Trophoblast cell (in vitro differentiated cells and primary cell): ENCODE measurements around the gene NEK1.

Experiments used
- DNase-seq, 2 donors: peaks; one replicate each; pipeline ENCODE4 v3.0.0-alpha.2; 2016
- H2AFZ ChIP-seq: 2 replicates; pipeline ENCODE4 v1.6.1; 2013; ENCODE audit warnings: low read length, moderate library complexity, mild to moderate bottlenecking; ENCODE audit not compliant: insufficient read depth, poor library complexity
- H2AK5ac ChIP-seq: 2 replicates; pipeline ENCODE4 v1.6.1; 2013; ENCODE audit warnings: mild to moderate bottlenecking, low read length
- H2BK120ac ChIP-seq: 2 replicates; pipeline ENCODE4 v1.6.1; 2013; ENCODE audit warnings: low read length, mild to moderate bottlenecking, moderate library complexity; ENCODE audit not compliant: insufficient read depth, poor library complexity
- H2BK12ac ChIP-seq: 2 replicates; pipeline ENCODE4 v1.6.1; 2013; ENCODE audit warnings: mild to moderate bottlenecking, low read length, moderate library complexity
- H2BK5ac ChIP-seq: 2 replicates; pipeline ENCODE4 v1.6.1; 2013; ENCODE audit warnings: low read length, low read depth, moderate library complexity, mild to moderate bottlenecking; ENCODE audit not compliant: poor library complexity
- H3K14ac ChIP-seq: 2 replicates; pipeline ENCODE4 v1.6.1; 2013; ENCODE audit warnings: mild to moderate bottlenecking, low read length
- H3K18ac ChIP-seq: 2 replicates; pipeline ENCODE4 v1.6.1; 2013; ENCODE audit warnings: mild to moderate bottlenecking, low read length
- H3K23ac ChIP-seq: 2 replicates; pipeline ENCODE4 v1.6.1; 2013; ENCODE audit warnings: low read length
- H3K27ac ChIP-seq: 2 replicates; pipeline ENCODE4 v1.5.1; 2013; ENCODE audit warnings: low read depth, mild to moderate bottlenecking, inconsistent platforms, low read length, moderate library complexity
- H3K27me3 ChIP-seq: 2 replicates; pipeline ENCODE4 v1.6.1; 2013; ENCODE audit warnings: inconsistent platforms, mild to moderate bottlenecking, low read length, moderate library complexity; ENCODE audit not compliant: insufficient read depth
- H3K36me3 ChIP-seq, 2 experiments: 1 replicate in 1 of 2; 2 replicates in 1 of 2; pipeline ENCODE4 v1.6.1; 2013; ENCODE audit warnings: low read length in 2 of 2, mild to moderate bottlenecking in 2 of 2, moderate library complexity in 1 of 2; ENCODE audit not compliant: insufficient read depth in 2 of 2, control insufficient read depth in 1 of 2
- H3K4ac ChIP-seq: 2 replicates; pipeline ENCODE4 v1.6.1; 2013; ENCODE audit warnings: low read depth, mild to moderate bottlenecking, low read length, moderate library complexity
- H3K4me1 ChIP-seq, 2 experiments: 1 replicate in 1 of 2; 2 replicates in 1 of 2; pipeline ENCODE4 v1.6.1; 2013; ENCODE audit warnings: low read length in 2 of 2, mild to moderate bottlenecking in 2 of 2, moderate library complexity in 1 of 2; ENCODE audit not compliant: insufficient read depth in 2 of 2, control insufficient read depth in 1 of 2
- H3K4me2 ChIP-seq: 2 replicates; pipeline ENCODE4 v1.6.1; 2013; ENCODE audit warnings: inconsistent platforms, mild to moderate bottlenecking, low read length, moderate library complexity
- H3K4me3 ChIP-seq: 2 replicates; pipeline ENCODE4 v1.5.1; 2013; ENCODE audit warnings: mild to moderate bottlenecking, low read depth, low read length, inconsistent platforms
- H3K79me1 ChIP-seq: one replicate; pipeline ENCODE4 v1.6.1; 2013; ENCODE audit warnings: low read length
- H3K79me2 ChIP-seq: 2 replicates; pipeline ENCODE4 v1.6.1; 2013; ENCODE audit warnings: low read length, mild to moderate bottlenecking; ENCODE audit not compliant: control insufficient read depth, insufficient read depth, poor library complexity
- H3K9ac ChIP-seq: 2 replicates; pipeline ENCODE4 v1.6.1; 2013; ENCODE audit warnings: mild to moderate bottlenecking, low read length
- H3K9me3 ChIP-seq: 2 replicates; pipeline ENCODE4 v1.6.1; 2013; ENCODE audit warnings: low read depth, mild to moderate bottlenecking, control low read depth, inconsistent platforms, low read length; ENCODE audit not compliant: insufficient read depth
- H4K12ac ChIP-seq: 2 replicates; pipeline ENCODE4 v1.6.1; 2013; ENCODE audit warnings: low read depth, mild to moderate bottlenecking, low read length, moderate library complexity
- H4K8ac ChIP-seq: 2 replicates; pipeline ENCODE4 v1.6.1; 2013; ENCODE audit warnings: low read depth, mild to moderate bottlenecking, low read length, moderate library complexity
- H4K91ac ChIP-seq: one replicate; pipeline ENCODE4 v1.6.1; 2013; ENCODE audit warnings: low read depth, mild to moderate bottlenecking, low read length, moderate library complexity
- WGBS: extraction: QIAGEN DNeasy Blood & Tissue Kit; methylation state at CpG from one replicate; pipeline ENCODE4 v1.1.7; 2013; ENCODE audit warnings: missing lambda C conversion rate; ENCODE audit not compliant: insufficient read length, insufficient coverage; ENCODE audit errors: extremely low coverage; 5-methylcytosine and 5-hydroxymethylcytosine counted together

NEK1 gene

GRCh38 chr4:169644802-169645201 lies 32.4 kb upstream of the NEK1 start:
- Histone ChIP-seq H2BK120ac (no peak overlapping the region), H4K91ac (no peak overlapping the region), H3K4ac (no peak overlapping the region), H3K4me3 (no peak overlapping the region), H2BK5ac (no peak overlapping the region), H3K4me2 (no peak overlapping the region), H3K14ac (no peak overlapping the region), H3K23ac (no peak overlapping the region), H2AK5ac (no peak overlapping the region), H2BK12ac (no peak overlapping the region), H3K9ac (no peak overlapping the region), H3K36me3 (peaks cover 3 to 7% of the 10 kb centered on the region in 2 experiments), H4K12ac (peak overlapping the region; percentile 43), H3K27ac (no peak overlapping the region), H3K79me1 (no peaks in the 10 kb centered on the region), H3K9me3 (no peaks in the 10 kb centered on the region), H3K79me2 (no peaks in the 10 kb centered on the region), H3K18ac (no peak overlapping the region), H4K8ac (no peak overlapping the region), H3K27me3 (no peaks in the 10 kb centered on the region), H2AFZ (no peak overlapping the region), H3K4me1 (no peaks in the 10 kb centered on the region)
- WGBS: no CpG with 5 or more reads among the region's 7 CpGs
- DNase-seq: no peak

GRCh38 chr4:169640261-169640870 lies 28.0 kb upstream of the NEK1 start:
- H3K4me2 ChIP-seq: no peak overlapping the region
- no peaks in the 10 kb centered on the region for H3K9me3 ChIP-seq
- H3K23ac ChIP-seq: no peak overlapping the region
- H2BK120ac ChIP-seq: no peak overlapping the region
- H2BK5ac ChIP-seq: no peak overlapping the region
- no peak overlapping the region for H3K4ac ChIP-seq
- H3K36me3 ChIP-seq: peaks cover 5 to 8% of the 10 kb centered on the region in 2 experiments
- H3K79me2 ChIP-seq: no peaks in the 10 kb centered on the region
- H4K12ac ChIP-seq: no peak overlapping the region
- no peak overlapping the region for H2BK12ac ChIP-seq
- H4K91ac ChIP-seq: no peak overlapping the region
- H3K27me3 ChIP-seq: no peaks in the 10 kb centered on the region
- no peak overlapping the region for H2AFZ ChIP-seq
- no peaks in the 10 kb centered on the region for H3K79me1 ChIP-seq
- H2AK5ac ChIP-seq: no peak overlapping the region
- no peak for DNase-seq
- no peak overlapping the region for H3K18ac ChIP-seq
- H3K4me1 ChIP-seq: no peaks in the 10 kb centered on the region
- H4K8ac ChIP-seq: no peak overlapping the region
- no peak overlapping the region for H3K4me3 ChIP-seq
- H3K14ac ChIP-seq: no peak overlapping the region
- H3K9ac ChIP-seq: no peak overlapping the region
- no peak overlapping the region for H3K27ac ChIP-seq

GRCh38 chr4:169634975-169635374 lies 22.6 kb upstream of the NEK1 start:
- no peaks in the 10 kb centered on the region for H3K27me3 ChIP-seq
- H3K36me3 ChIP-seq: peaks cover 2% of the 10 kb centered on the region in 2 experiments
- H3K79me2 ChIP-seq: no peaks in the 10 kb centered on the region
- no peak overlapping the region for H3K18ac ChIP-seq
- no peak overlapping the region for H2BK120ac ChIP-seq
- no peak overlapping the region for H2BK5ac ChIP-seq
- H4K12ac ChIP-seq: no peak overlapping the region
- H3K23ac ChIP-seq: no peak overlapping the region
- H3K4me3 ChIP-seq: no peak overlapping the region
- DNase-seq: peak in 1 of 2 donors; percentile 87
- H3K27ac ChIP-seq: no peak overlapping the region
- no CpG with 5 or more reads among the region's 1 CpG for WGBS
- no peaks in the 10 kb centered on the region for H3K4me1 ChIP-seq
- H4K91ac ChIP-seq: no peak overlapping the region
- H3K9ac ChIP-seq: no peak overlapping the region
- H2BK12ac ChIP-seq: no peak overlapping the region
- no peaks in the 10 kb centered on the region for H3K79me1 ChIP-seq
- no peak overlapping the region for H3K14ac ChIP-seq
- no peak overlapping the region for H4K8ac ChIP-seq
- no peak overlapping the region for H2AK5ac ChIP-seq
- H3K4ac ChIP-seq: no peak overlapping the region
- no peak overlapping the region for H3K4me2 ChIP-seq
- no peak overlapping the region for H2AFZ ChIP-seq
- no peaks in the 10 kb centered on the region for H3K9me3 ChIP-seq

- DNase-seq: peak in 1 of 2 donors; percentile 17
- Histone ChIP-seq H4K91ac (no peak overlapping the region), H3K79me1 (no peaks in the 10 kb centered on the region), H3K27me3 (no peaks in the 10 kb centered on the region), H3K4ac (no peak overlapping the region), H2BK12ac (no peak overlapping the region), H3K4me2 (no peak overlapping the region), H4K12ac (no peak overlapping the region), H2AK5ac (no peak overlapping the region), H3K27ac (no peak overlapping the region), H2AFZ (no peak overlapping the region), H3K36me3 (peaks cover 0 to 2% of the 10 kb centered on the region in 2 experiments), H3K14ac (no peak overlapping the region), H3K4me1 (no peaks in the 10 kb centered on the region), H3K9me3 (no peaks in the 10 kb centered on the region), H3K4me3 (no peak overlapping the region), H2BK5ac (no peak overlapping the region), H3K18ac (peak overlapping the region; percentile 45), H2BK120ac (no peak overlapping the region), H3K79me2 (no peaks in the 10 kb centered on the region), H3K9ac (no peak overlapping the region), H3K23ac (no peak overlapping the region), H4K8ac (no peak overlapping the region)
- WGBS: no CpG with 5 or more reads among the region's 11 CpGs
Measured at GRCh38 chr4:169632896-169633295, 20.5 kb upstream of the NEK1 start.
